HepG2 (cell line): ENCODE measurements around the gene MAP1LC3A. TPM values are rescaled to one million over a fixed set of nuclear protein-coding genes. Genes with fewer than 3 reads are reported as not detected.

Source experiments
- AGO1 ChIP-seq: fragments of 200-400 bp; formaldehyde crosslinking; IDR thresholded peaks from 2 replicates; pipeline ENCODE4 v1.6.1; 2017; ENCODE audit warnings: mild to moderate bottlenecking, low read depth, low read length, moderate library complexity; ENCODE audit not compliant: poor library complexity, severe bottlenecking
- AKAP8 ChIP-seq: sonication (generic); formaldehyde crosslinking; IDR thresholded peaks from 2 replicates; pipeline ENCODE4 v1.5.1; 2020; ENCODE audit warnings: mild to moderate bottlenecking, missing genetic modification reagents
- ATF7 ChIP-seq, 2 experiments: fragments of 450-650 bp in 1 of 2; sonication (generic) in 1 of 2; formaldehyde crosslinking in 1 of 2; IDR thresholded peaks; 2 replicates each; pipeline versions ENCODE4 v1.4.0 to v1.6.1; 2016 to 2020; ENCODE audit warnings: antibody characterized with exemption in 1 of 2, mild to moderate bottlenecking in 1 of 2, missing genetic modification reagents in 1 of 2
- ATM ChIP-seq: fragments of 450-650 bp; IDR thresholded peaks from 2 replicates; pipeline ENCODE4 v1.7.1; 2017; ENCODE audit warnings: mild to moderate bottlenecking, borderline replicate concordance
- EP300 ChIP-seq, 3 experiments: sonication (generic) in 1 of 3; formaldehyde crosslinking in 1 of 3; IDR thresholded peaks; 2 replicates each; pipeline versions ENCODE4 v1.5.1 to v1.6.1; 2011 to 2020; ENCODE audit warnings: low read depth in 2 of 3, low read length in 2 of 3, borderline replicate concordance in 1 of 3, improper control_type of control experiment in 1 of 3, mild to moderate bottlenecking in 1 of 3, missing genetic modification reagents in 1 of 3, moderate library complexity in 1 of 3
- FOXP1 ChIP-seq, 2 experiments: fragments of 450-650 bp in 1 of 2; IDR thresholded peaks; 2 replicates each; pipeline ENCODE4 v1.6.1; 2017 to 2018; ENCODE audit warnings: antibody characterized with exemption in 1 of 2
- KAT8 ChIP-seq: IDR thresholded peaks from 2 replicates; pipeline ENCODE4 v1.6.1; 2016; ENCODE audit warnings: missing genetic modification reagents, missing compliant biosample characterization
- LBX2 ChIP-seq: sonication (generic); formaldehyde crosslinking; IDR thresholded peaks from 2 replicates; pipeline ENCODE4 v1.5.0; 2020; ENCODE audit warnings: missing genetic modification reagents, mild to moderate bottlenecking, borderline replicate concordance
- MNT ChIP-seq: fragments of 450-650 bp; IDR thresholded peaks from 2 replicates; pipeline ENCODE4 v1.6.1; 2016
- PAWR ChIP-seq: sonication (generic); formaldehyde crosslinking; IDR thresholded peaks from 2 replicates; pipeline ENCODE4 v1.4.0; 2020; ENCODE audit warnings: missing genetic modification reagents, mild to moderate bottlenecking, borderline replicate concordance
- PHB2 ChIP-seq: fragments of 450-650 bp; IDR thresholded peaks from 2 replicates; pipeline ENCODE4 v1.6.1; 2018; ENCODE audit not compliant: partially characterized antibody
- SNAI1 ChIP-seq: sonication (generic); formaldehyde crosslinking; IDR thresholded peaks from 2 replicates; pipeline ENCODE4 v1.5.0; 2020; ENCODE audit warnings: mild to moderate bottlenecking, missing genetic modification reagents, borderline replicate concordance
- SNAPC2 ChIP-seq: sonication (generic); formaldehyde crosslinking; IDR thresholded peaks from 2 replicates; pipeline ENCODE4 v1.8.1; 2022; ENCODE audit warnings: mild to moderate bottlenecking, missing genetic modification reagents
- STAG1 ChIP-seq: sonication (generic); formaldehyde crosslinking; IDR thresholded peaks from 2 replicates; pipeline ENCODE4 v1.4.0; 2020; ENCODE audit warnings: missing genetic modification reagents
- TOPORS ChIP-seq: sonication (generic); formaldehyde crosslinking; IDR thresholded peaks from 2 replicates; pipeline ENCODE4 v1.8.0; 2023; ENCODE audit warnings: mild to moderate bottlenecking, missing genetic modification reagents
- ZFP36L2 ChIP-seq: sonication (generic); formaldehyde crosslinking; IDR thresholded peaks from 2 replicates; pipeline ENCODE4 v1.4.0; 2020; ENCODE audit warnings: missing genetic modification reagents
- ZHX1 ChIP-seq: sonication (generic); formaldehyde crosslinking; IDR thresholded peaks from 2 replicates; pipeline ENCODE4 v1.8.1; 2022; ENCODE audit warnings: low read depth, mild to moderate bottlenecking, missing genetic modification reagents
- ZNF180 ChIP-seq: sonication (generic); formaldehyde crosslinking; IDR thresholded peaks from 2 replicates; pipeline ENCODE4 v1.4.0; 2020; ENCODE audit warnings: low read depth, missing genetic modification reagents, borderline replicate concordance
- ZNF510 ChIP-seq: sonication (generic); formaldehyde crosslinking; IDR thresholded peaks from 2 replicates; pipeline ENCODE4 v1.4.0; 2020; ENCODE audit warnings: low read depth, mild to moderate bottlenecking, missing genetic modification reagents
- ZNF549 ChIP-seq: sonication (generic); formaldehyde crosslinking; IDR thresholded peaks from 2 replicates; pipeline ENCODE4 v1.5.0; 2020; ENCODE audit warnings: missing genetic modification reagents
- ZNF607 ChIP-seq: sonication (generic); formaldehyde crosslinking; IDR thresholded peaks from 2 replicates; pipeline ENCODE4 v1.5.1; 2020; ENCODE audit warnings: missing genetic modification reagents, mild to moderate bottlenecking, borderline replicate concordance
- ZSCAN29 ChIP-seq: sonication (generic); formaldehyde crosslinking; conservative IDR thresholded peaks from 2 replicates; pipeline ENCODE4 v1.4.0; 2020; ENCODE audit warnings: mild to moderate bottlenecking, missing genetic modification reagents
- polyA plus RNA-seq, 8 experiments: library from polyadenylated mRNA; depleted of rRNA in 3 of 8; stranded (reverse) in 7 of 8; unstranded in 1 of 8; fragments of >200 nt; fragmentation: Illumina TruSeq in 4 of 8; extraction: Trizol in 4 of 8; gene quantifications; 2 replicates each; pipeline versions ENCODE4 v1.2.1 to v1.2.3, GENCODE V29; 2011 to 2016; ENCODE audit warnings: low read depth in 4 of 8, missing spikeins in 1 of 8, mixed read lengths in 1 of 8; ENCODE audit not compliant: insufficient read depth in 1 of 8
- total RNA-seq, 5 experiments: library from RNA; depleted of rRNA; stranded (reverse); fragments of >200 nt; fragmentation: Illumina TruSeq; extraction: Trizol; gene quantifications; 2 replicates each; pipeline ENCODE4 v1.2.3, GENCODE V29; 2016; ENCODE audit warnings: low read depth in 1 of 5

The MAP1LC3A gene
- total and polyA plus RNA-seq, 2 of the 13 experiments (the other 11 are each of a cell fraction or from before 2014, with no cell fraction given), result not detected

- TF ChIP-seq FOXP1 (IDR thresholded peaks at IDR 0.05) (no peak), FOXP1 (CRISPR knock-in tag; IDR thresholded peaks at IDR 0.05) (no peak), PHB2 (no peak), ATM (no peak), ZNF510 (CRISPR knock-in tag) (no peak), EP300 (IDR thresholded peaks at IDR 0.05; ENCODE audit: low read depth in 2 of 2, low read length in 2 of 2) (no peak), EP300 (CRISPR knock-in tag; IDR thresholded peaks at IDR 0.05; ENCODE audit: borderline replicate concordance) (no peak; the same call in 1 of the 2 replicates), ZNF180 (CRISPR knock-in tag) (no peak), TOPORS (CRISPR knock-in tag) (peak; percentile 28; the same call in 1 of the 2 replicates), AGO1 (peak; percentile 64), ZSCAN29 (no peak), SNAI1 (CRISPR knock-in tag) (no peak), ATF7 (IDR thresholded peaks at IDR 0.05) (no peak), ATF7 (CRISPR knock-in tag; IDR thresholded peaks at IDR 0.05) (0 out of 2 replicates have a peak, but pooled peaks have one; percentile 55), MNT (no peak), LBX2 (CRISPR knock-in tag) (no peak), PAWR (CRISPR knock-in tag) (no peak), KAT8 (peak; percentile 58; the same call in 1 of the 2 replicates), ZFP36L2 (no peak), SNAPC2 (CRISPR knock-in tag) (no peak), STAG1 (CRISPR knock-in tag) (peak; percentile 99), AKAP8 (peak; percentile 57; the same call in 1 of the 2 replicates), ZNF607 (0 out of 2 replicates have a peak, but pooled peaks have one; percentile 60), ZHX1 (CRISPR knock-in tag) (no peak), ZNF549 (no peak)
Measured at GRCh38 chr20:34522969-34523871, 35.3 kb upstream of the MAP1LC3A start (continued).
